DND-41 (cell line): ENCODE data around the gene FMN1.

Experiments used
- EZH2 ChIP-seq: IDR thresholded peaks from 3 replicates; pipeline ENCODE4 v1.6.1; 2012; ENCODE audit warnings: borderline replicate concordance, low read depth, mild to moderate bottlenecking, moderate library complexity, low read length, inconsistent platforms; ENCODE audit not compliant: severe bottlenecking
- TF ChIP-seq, protein P1 (sequence below): IDR thresholded peaks from 2 replicates; pipeline ENCODE4 v1.5.1; 2012; ENCODE audit warnings: borderline replicate concordance, low read length, moderate library complexity, mild to moderate bottlenecking; ENCODE audit not compliant: poor library complexity, severe bottlenecking; ENCODE audit errors: extremely low read depth

DNA sequence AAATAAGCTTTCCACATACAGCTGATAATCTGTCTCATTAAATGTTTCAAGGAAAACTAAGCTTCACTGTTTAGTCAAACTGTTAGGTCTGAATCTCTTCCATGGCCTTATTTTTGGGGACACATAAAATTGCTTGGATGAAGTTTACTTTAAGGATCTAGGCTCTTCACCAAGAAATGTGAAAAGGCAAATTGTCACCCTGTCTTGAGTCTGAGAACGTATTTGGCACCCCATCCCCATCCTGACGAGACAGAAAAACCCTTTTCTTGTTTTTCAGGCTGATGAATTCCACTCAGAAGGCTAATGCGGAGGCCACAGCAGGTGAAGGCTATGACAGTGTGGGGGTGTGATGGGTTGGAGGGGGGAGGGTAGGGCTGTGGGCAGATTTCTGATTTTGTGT is 250.1 kb downstream of the FMN1 start:
- TF ChIP-seq, protein P1, sequence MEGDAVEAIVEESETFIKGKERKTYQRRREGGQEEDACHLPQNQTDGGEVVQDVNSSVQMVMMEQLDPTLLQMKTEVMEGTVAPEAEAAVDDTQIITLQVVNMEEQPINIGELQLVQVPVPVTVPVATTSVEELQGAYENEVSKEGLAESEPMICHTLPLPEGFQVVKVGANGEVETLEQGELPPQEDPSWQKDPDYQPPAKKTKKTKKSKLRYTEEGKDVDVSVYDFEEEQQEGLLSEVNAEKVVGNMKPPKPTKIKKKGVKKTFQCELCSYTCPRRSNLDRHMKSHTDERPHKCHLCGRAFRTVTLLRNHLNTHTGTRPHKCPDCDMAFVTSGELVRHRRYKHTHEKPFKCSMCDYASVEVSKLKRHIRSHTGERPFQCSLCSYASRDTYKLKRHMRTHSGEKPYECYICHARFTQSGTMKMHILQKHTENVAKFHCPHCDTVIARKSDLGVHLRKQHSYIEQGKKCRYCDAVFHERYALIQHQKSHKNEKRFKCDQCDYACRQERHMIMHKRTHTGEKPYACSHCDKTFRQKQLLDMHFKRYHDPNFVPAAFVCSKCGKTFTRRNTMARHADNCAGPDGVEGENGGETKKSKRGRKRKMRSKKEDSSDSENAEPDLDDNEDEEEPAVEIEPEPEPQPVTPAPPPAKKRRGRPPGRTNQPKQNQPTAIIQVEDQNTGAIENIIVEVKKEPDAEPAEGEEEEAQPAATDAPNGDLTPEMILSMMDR, result no peak
- no peak for TF ChIP-seq EZH2
